Right lobe of liver (tissue), 6 donors: ENCODE results near the gene MLH1. TPM values are rescaled to one million over a fixed set of nuclear protein-coding genes. Genes with fewer than 3 reads are reported as not detected.

ENCODE experiments used
- ATAC-seq, 4 donors: fragments of 200-7000 bp; cut with Tn5 transposase; one replicate each; pipeline ENCODE4 v1.9.1; 2020; ENCODE audit warnings: mild to moderate bottlenecking in 4 of 4, moderate library complexity in 4 of 4
- DNase-seq, 3 donors: peaks; one replicate each; pipeline ENCODE4 v3.0.0-alpha.2; 2020
- H3K27ac ChIP-seq, 3 donors: fragments of 200-600 bp; one replicate each; pipeline ENCODE4 v1.8.0; 2022
- H3K27me3 ChIP-seq, 2 donors: fragments of 200-600 bp; one replicate each; pipeline ENCODE4 v1.8.0; 2022
- H3K36me3 ChIP-seq, 4 donors: fragments of 200-600 bp; sonication (generic) in 1 of 4; one replicate each; pipeline versions ENCODE4 v1.5.1 to v1.8.0; 2017 to 2022; ENCODE audit warnings: control low read depth in 1 of 4
- H3K4me1 ChIP-seq, 4 donors: fragments of 200-600 bp; sonication (generic) in 1 of 4; one replicate each; pipeline versions ENCODE4 v1.5.1 to v1.8.0; 2017 to 2022; ENCODE audit warnings: control low read depth in 1 of 4
- H3K4me3 ChIP-seq, 3 donors: fragments of 200-600 bp; one replicate each; pipeline ENCODE4 v1.8.0; 2022
- H3K9me3 ChIP-seq, 4 donors: fragments of 200-600 bp; sonication (generic) in 1 of 4; one replicate each; pipeline versions ENCODE4 v1.5.1 to v1.8.0; 2017 to 2022; ENCODE audit warnings: control low read depth in 1 of 4
- CTCF ChIP-seq, 4 donors: fragments of 200-600 bp in 3 of 4; fragments of 450-650 bp in 1 of 4; IDR thresholded peaks; one replicate each; pipeline versions ENCODE4 v1.5.1 to v1.8.0; 2016 to 2022; ENCODE audit warnings: antibody characterized with exemption in 4 of 4, mild to moderate bottlenecking in 2 of 4
- POLR2A ChIP-seq: fragments of 450-650 bp; IDR thresholded peaks from one replicate; pipeline ENCODE4 v1.6.1; 2017; ENCODE audit warnings: antibody characterized with exemption, mild to moderate bottlenecking
- WGBS: methylation state at CpG from one replicate; pipeline ENCODE4 v1.1.6; 2018; ENCODE audit warnings: low coverage, low lambda C conversion rate; ENCODE audit not compliant: insufficient coverage; ENCODE audit errors: missing lambda C conversion rate; 5-methylcytosine and 5-hydroxymethylcytosine counted together
- intact Hi-C, 2 donors: fragments of 100-400 bp; cut with DNase I; formaldehyde crosslinking; loops; one replicate each; pipeline versions ENCODE4 v1.11.2 to v1.14.1; 2022
- total RNA-seq, 6 experiments: library from RNA; depleted of rRNA in 2 of 6; stranded (reverse); fragments of >200 nt in 2 of 6; fragmentation: NEBNext Ultra II Directional in 3 of 6; extraction: Animal tissue kit (Norgen Biotek cat#: 25700) in 3 of 6; gene quantifications; one replicate each; pipeline versions ENCODE4 v1.1.0 to v1.2.4, GENCODE V29; 2016 to 2023
- donor health status: DM: no; HTN: yes; CAD: no.
- donor health status: DM: no; HTN: no; CAD: no.
- donor health status: DM: no; HTN: no; CAD: no.
- donor health status: DM: no; HTN: yes; CAD: no.
- donor health status: DM: no; HTN: yes; CAD: no.

MLH1 gene
- total RNA-seq, 6 experiments from 2014 or later, result 13.1 to 23.2 (median 15.3) TPM

- TF ChIP-seq CTCF (IDR thresholded peaks at IDR 0.05), result no peak
- TF ChIP-seq POLR2A, result no peak
- peaks cover 0 to 8% (median 2%) of the 10 kb centered on the region in 4 donors for H3K4me1 ChIP-seq
- H3K4me3 ChIP-seq, result no peak overlapping the region
- no peaks in the 10 kb centered on the region for H3K9me3 ChIP-seq
- H3K27me3 ChIP-seq, result no peaks in the 10 kb centered on the region
- DNase-seq (no peak), ATAC-seq (peak in 1 of 4 donors; percentile 36)
- no peak overlapping the region for H3K27ac ChIP-seq
- WGBS, result 90% methylated on average over 4 of the region's 5 CpGs
- intact Hi-C loops, result no loop called here
- peaks cover 0 to 62% (median 23%) of the 10 kb centered on the region in 4 donors for H3K36me3 ChIP-seq
Observed at GRCh38 chr3:37015642-37016041, 22.3 kb downstream of the MLH1 start.

- Histone ChIP-seq H3K27me3 (no peaks in the 10 kb centered on the region), H3K27ac (no peak overlapping the region), H3K4me1 (peaks cover 0 to 8% (median 2%) of the 10 kb centered on the region in 4 donors), H3K4me3 (no peak overlapping the region), H3K9me3 (no peaks in the 10 kb centered on the region), H3K36me3 (peaks cover 0 to 57% (median 29%) of the 10 kb centered on the region in 4 donors)
- DNase-seq (no peak), ATAC-seq (no peak)
- no peak for TF ChIP-seq CTCF (IDR thresholded peaks at IDR 0.05)
- no peak for TF ChIP-seq POLR2A
- intact Hi-C loops, result no loop called here
- 97% methylated on average over 8 of the region's 8 CpGs for WGBS
Observed at GRCh38 chr3:37016903-37017302, 23.6 kb downstream of the MLH1 start.

GRCh38 chr3:37017683-37018082, 24.4 kb downstream of the MLH1 start:
- Histone ChIP-seq H3K27ac (no peak overlapping the region), H3K36me3 (peaks cover 0 to 49% (median 28%) of the 10 kb centered on the region in 4 donors), H3K9me3 (no peaks in the 10 kb centered on the region), H3K27me3 (no peaks in the 10 kb centered on the region), H3K4me3 (no peak overlapping the region), H3K4me1 (peaks cover 0 to 8% (median 2%) of the 10 kb centered on the region in 4 donors)
- no peak for ATAC-seq
- WGBS, result 100% methylated on average over 3 of the region's 3 CpGs
- DNase-seq, result no peak
- TF ChIP-seq POLR2A, result no peak
- TF ChIP-seq CTCF (IDR thresholded peaks at IDR 0.05), result no peak
- intact Hi-C loops, result no loop called here

- DNase-seq (no peak), ATAC-seq (peak in 3 of 4 donors; percentile 38 to 58 (median 51))
- Histone ChIP-seq H3K27ac (no peak overlapping the region), H3K4me1 (peaks cover 0 to 15% (median 0%) of the 10 kb centered on the region in 4 donors), H3K27me3 (no peaks in the 10 kb centered on the region), H3K36me3 (peaks cover 0 to 31% (median 16%) of the 10 kb centered on the region in 4 donors), H3K4me3 (no peak overlapping the region), H3K9me3 (no peaks in the 10 kb centered on the region)
- intact Hi-C loops, result loop anchor here (10.0 kb wide), 1 partner anchor 191 kb away; no protein-coding TSS in a partner anchor
- TF ChIP-seq POLR2A (no peak), CTCF (IDR thresholded peaks at IDR 0.05) (peak; percentile 31 to 48 (median 38))
- WGBS, result 90% methylated on average over 2 of the region's 2 CpGs
Observed at GRCh38 chr3:37024092-37024491, 30.8 kb downstream of the MLH1 start.
